ENCODE results near the gene TCF7L1. TPM values are rescaled to one million over a fixed set of nuclear protein-coding genes. Genes with fewer than 3 reads are reported as not detected.
A peak's percentile ranks its signal among the peaks of the same experiment; 100 is the strongest.

Gene TCF7L1
- polyA plus RNA-seq, 1 donor (not counting 4 experiments of a cell fraction or from before 2014, with no cell fraction given), result 1.0 TPM

GRCh38 chr2:85255456-85255812 is 122.2 kb downstream of the TCF7L1 start:
- Histone ChIP-seq H3K4me3 (ENCODE audit: control insufficient read depth in 2 of 3, extremely low read depth in 1 of 3, insufficient read depth in 2 of 3, low read depth in 1 of 3, low read length in 3 of 3) (no peak overlapping the region), H3K4me2 (ENCODE audit: control insufficient read depth, extremely low read depth, insufficient read depth, low read depth, low read length) (peak overlapping the region; percentile 67), H4K20me1 (ENCODE audit: control insufficient read depth, extremely low read depth, insufficient read depth, low read length) (no peaks in the 10 kb centered on the region), H3K27ac (ENCODE audit: control insufficient read depth, insufficient read depth, low read length) (no peak overlapping the region), H3K4me1 (ENCODE audit: control insufficient read depth, extremely low read depth, insufficient read depth, low read length) (peaks cover 19% of the 10 kb centered on the region), H3K36me3 (ENCODE audit: control insufficient read depth in 2 of 2, extremely low read depth in 1 of 2, insufficient read depth in 2 of 2, low read length in 2 of 2) (no peaks in the 10 kb centered on the region), H3K9me3 (ENCODE audit: control insufficient read depth, low read depth, low read length) (no peaks in the 10 kb centered on the region), H2AFZ (ENCODE audit: control insufficient read depth, low read length) (no peak overlapping the region), H3K79me2 (ENCODE audit: control insufficient read depth, insufficient read depth, low read length) (peaks cover 3% of the 10 kb centered on the region), H3K9ac (ENCODE audit: control insufficient read depth, extremely low read depth, insufficient read depth, low read length) (no peak overlapping the region), H3K9me1 (ENCODE audit: control insufficient read depth, extremely low read depth, insufficient read depth, low read length) (no peaks in the 10 kb centered on the region), H3K27me3 (ENCODE audit: control insufficient read depth, extremely low read depth, insufficient read depth, low read length) (no peaks in the 10 kb centered on the region)
- FAIRE-seq (no peak), DNase-seq (ENCODE audit: low read depth, low spot score) (no peak)
- dilution Hi-C loops (cut with MboI; ENCODE audit: extremely low pct_ligation_motif_present, low sequenced_read_pairs), result no loop called here
- TF ChIP-seq EZH2 (IDR thresholded peaks at IDR 0.05; ENCODE audit: low read length) (no peak), CTCF (optimal IDR thresholded peaks at IDR 0.05 in 1 of 3, IDR thresholded peaks at IDR 0.05 in 1 of 3, conservative IDR thresholded peaks at IDR 0.05 in 1 of 3; ENCODE audit: extremely low read depth in 1 of 3, insufficient read depth in 2 of 3, low read length in 3 of 3) (no peak)

GRCh38 chr2:85255813-85256594 is 122.8 kb downstream of the TCF7L1 start:
- peak overlapping the region; percentile 13 for H3K27ac ChIP-seq (ENCODE audit: control insufficient read depth, insufficient read depth, low read length)
- dilution Hi-C loops (cut with MboI; ENCODE audit: extremely low pct_ligation_motif_present, low sequenced_read_pairs), result no loop called here
- H3K4me3 ChIP-seq (ENCODE audit: control insufficient read depth in 2 of 3, extremely low read depth in 1 of 3, insufficient read depth in 2 of 3, low read depth in 1 of 3, low read length in 3 of 3), result peak overlapping the region in 2 of 3 experiments; percentile 26 to 48
- FAIRE-seq (peak; percentile 51), DNase-seq (ENCODE audit: low read depth, low spot score) (no peak)
- H3K9me3 ChIP-seq (ENCODE audit: control insufficient read depth, low read depth, low read length), result no peaks in the 10 kb centered on the region
- H3K9me1 ChIP-seq (ENCODE audit: control insufficient read depth, extremely low read depth, insufficient read depth, low read length), result no peaks in the 10 kb centered on the region
- H3K27me3 ChIP-seq (ENCODE audit: control insufficient read depth, extremely low read depth, insufficient read depth, low read length), result no peaks in the 10 kb centered on the region
- H4K20me1 ChIP-seq (ENCODE audit: control insufficient read depth, extremely low read depth, insufficient read depth, low read length), result no peaks in the 10 kb centered on the region
- peaks cover 3% of the 10 kb centered on the region for H3K79me2 ChIP-seq (ENCODE audit: control insufficient read depth, insufficient read depth, low read length)
- TF ChIP-seq EZH2 (IDR thresholded peaks at IDR 0.05; ENCODE audit: low read length), result no peak
- no peak for TF ChIP-seq CTCF (optimal IDR thresholded peaks at IDR 0.05 in 1 of 3, IDR thresholded peaks at IDR 0.05 in 1 of 3, conservative IDR thresholded peaks at IDR 0.05 in 1 of 3; ENCODE audit: extremely low read depth in 1 of 3, insufficient read depth in 2 of 3, low read length in 3 of 3)
- peak overlapping the region; percentile 67 for H3K4me2 ChIP-seq (ENCODE audit: control insufficient read depth, extremely low read depth, insufficient read depth, low read depth, low read length)
- H3K4me1 ChIP-seq (ENCODE audit: control insufficient read depth, extremely low read depth, insufficient read depth, low read length), result peaks cover 19% of the 10 kb centered on the region
- H2AFZ ChIP-seq (ENCODE audit: control insufficient read depth, low read length), result peak overlapping the region; percentile 62
- no peaks in the 10 kb centered on the region for H3K36me3 ChIP-seq (ENCODE audit: control insufficient read depth in 2 of 2, extremely low read depth in 1 of 2, insufficient read depth in 2 of 2, low read length in 2 of 2)
- H3K9ac ChIP-seq (ENCODE audit: control insufficient read depth, extremely low read depth, insufficient read depth, low read length), result peak overlapping the region; percentile 26

All from keratinocyte (primary cell).